Duodenal mucosa (tissue), 2 donors: ENCODE results near the gene NAMPT.
"Not testable (repeated sequence)": the region's sequence is repeated elsewhere in the genome, so short reads cannot be mapped to it uniquely, and the experiment has no call there.

ENCODE experiments used
- H3K27ac ChIP-seq: one replicate; pipeline ENCODE4 v1.7.0; 2013; ENCODE audit warnings: low read depth, low read length
- H3K27me3 ChIP-seq, 2 donors: one replicate each; pipeline ENCODE4 v1.7.0; 2013; ENCODE audit warnings: low read length in 2 of 2, control low read depth in 1 of 2; ENCODE audit not compliant: insufficient read depth in 2 of 2, control insufficient read depth in 1 of 2
- H3K36me3 ChIP-seq, 2 donors: one replicate each; pipeline ENCODE4 v1.7.0; 2013; ENCODE audit warnings: low read length in 2 of 2, control low read depth in 1 of 2; ENCODE audit not compliant: insufficient read depth in 2 of 2, control insufficient read depth in 1 of 2
- H3K4me1 ChIP-seq, 2 donors: one replicate each; pipeline ENCODE4 v1.7.0; 2013; ENCODE audit warnings: low read length in 2 of 2, control low read depth in 1 of 2; ENCODE audit not compliant: insufficient read depth in 2 of 2, control insufficient read depth in 1 of 2
- H3K4me3 ChIP-seq, 2 donors: one replicate each; pipeline ENCODE4 v1.7.0; 2013; ENCODE audit warnings: low read length in 2 of 2, low read depth in 1 of 2
- H3K9ac ChIP-seq, 2 donors: one replicate each; pipeline ENCODE4 v1.7.0; 2013; ENCODE audit warnings: low read length in 2 of 2, low read depth in 1 of 2
- H3K9me3 ChIP-seq, 2 donors: one replicate each; pipeline ENCODE4 v1.7.0; 2013; ENCODE audit warnings: low read length in 2 of 2, control low read depth in 1 of 2; ENCODE audit not compliant: control insufficient read depth in 1 of 2

The NAMPT gene

DNA sequence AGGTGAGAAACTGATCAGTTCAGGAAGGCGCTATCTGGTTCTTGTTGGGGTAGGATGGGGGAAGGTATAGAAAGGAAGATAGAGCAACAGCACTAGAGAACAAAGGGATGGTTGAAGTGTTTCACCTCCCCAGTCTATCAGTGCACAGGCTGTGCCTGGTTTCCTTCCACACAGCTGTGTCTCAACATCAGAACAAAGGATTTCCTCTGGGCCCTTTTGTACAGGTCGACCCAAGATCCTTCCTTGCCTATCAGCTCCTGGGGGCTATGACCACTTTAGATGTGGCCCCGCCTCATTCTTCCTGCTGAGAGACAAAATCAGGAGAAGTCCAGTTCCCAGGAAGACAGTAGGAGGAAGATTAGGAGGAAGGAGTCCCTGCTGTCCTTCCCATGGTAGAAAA, 65.6 kb downstream of the NAMPT start:
- no peaks in the 10 kb centered on the region for H3K27me3 ChIP-seq
- H3K4me1 ChIP-seq: peaks cover 11 to 12% of the 10 kb centered on the region in 2 donors
- no peaks in the 10 kb centered on the region for H3K9me3 ChIP-seq
- no peak overlapping the region for H3K4me3 ChIP-seq
- H3K9ac ChIP-seq: no peak overlapping the region
- H3K27ac ChIP-seq: no peak overlapping the region
- H3K36me3 ChIP-seq: no peaks in the 10 kb centered on the region

DNA sequence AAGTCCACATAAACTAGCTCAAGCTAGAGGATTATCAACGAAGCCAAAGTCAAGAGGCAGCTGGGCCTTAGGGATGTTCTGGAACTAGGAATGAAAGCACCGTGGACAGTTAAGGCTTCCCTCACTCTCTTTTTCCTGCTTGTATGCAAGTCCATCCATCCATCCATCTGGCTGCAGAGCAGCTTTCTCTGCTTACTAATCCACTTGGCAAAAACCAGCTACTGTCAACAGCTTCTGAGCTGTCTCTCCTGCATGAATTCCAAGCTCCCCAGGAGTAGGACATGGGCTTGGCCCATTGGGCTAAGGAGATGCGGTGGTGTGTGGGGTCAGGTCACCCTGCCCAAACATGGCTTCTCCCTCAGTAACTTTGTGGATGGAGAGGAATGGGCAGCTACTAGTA, 66.2 kb downstream of the NAMPT start:
- no peak overlapping the region for H3K27ac ChIP-seq
- H3K9me3 ChIP-seq: no peaks in the 10 kb centered on the region
- no peaks in the 10 kb centered on the region for H3K36me3 ChIP-seq
- H3K4me1 ChIP-seq: peaks cover 11 to 12% of the 10 kb centered on the region in 2 donors
- H3K4me3 ChIP-seq: no peak overlapping the region
- no peak overlapping the region for H3K9ac ChIP-seq
- H3K27me3 ChIP-seq: no peaks in the 10 kb centered on the region

DNA sequence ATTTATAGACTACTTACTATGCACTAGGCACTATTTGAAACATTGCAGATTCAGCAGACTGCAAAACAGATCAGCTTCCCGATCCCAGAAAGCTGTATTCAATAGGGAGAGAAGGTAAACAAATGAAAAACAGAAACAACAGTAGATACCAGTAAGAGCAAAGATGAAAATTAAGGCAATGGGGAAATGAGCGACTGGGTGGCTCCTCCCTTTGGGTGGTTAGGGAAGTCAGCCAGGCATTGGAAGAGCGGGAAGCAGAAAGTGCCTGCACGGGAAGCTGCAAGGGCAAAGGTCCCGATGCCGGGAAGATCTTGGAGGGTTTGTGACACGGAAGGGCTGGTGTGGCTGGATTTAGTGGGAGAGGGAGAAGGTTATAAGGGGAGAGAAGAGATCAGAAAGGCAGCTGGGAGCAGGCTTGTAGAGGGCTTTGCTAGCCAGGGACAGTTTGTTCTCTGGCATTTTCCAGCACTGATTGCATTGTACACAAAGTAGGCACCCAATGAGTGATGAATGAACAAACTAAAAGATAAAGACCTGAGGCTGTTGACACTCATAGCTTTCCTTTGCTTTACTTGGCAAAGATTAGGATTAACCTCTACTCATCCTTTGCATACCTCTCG, 67.8 kb downstream of the NAMPT start:
- Histone ChIP-seq H3K4me3 (peak overlapping the region; percentile 28 to 31), H3K27me3 (no peaks in the 10 kb centered on the region), H3K4me1 (peaks cover 11 to 12% of the 10 kb centered on the region in 2 donors), H3K9ac (no peak overlapping the region), H3K27ac (no peak overlapping the region), H3K9me3 (no peaks in the 10 kb centered on the region), H3K36me3 (no peaks in the 10 kb centered on the region)

DNA sequence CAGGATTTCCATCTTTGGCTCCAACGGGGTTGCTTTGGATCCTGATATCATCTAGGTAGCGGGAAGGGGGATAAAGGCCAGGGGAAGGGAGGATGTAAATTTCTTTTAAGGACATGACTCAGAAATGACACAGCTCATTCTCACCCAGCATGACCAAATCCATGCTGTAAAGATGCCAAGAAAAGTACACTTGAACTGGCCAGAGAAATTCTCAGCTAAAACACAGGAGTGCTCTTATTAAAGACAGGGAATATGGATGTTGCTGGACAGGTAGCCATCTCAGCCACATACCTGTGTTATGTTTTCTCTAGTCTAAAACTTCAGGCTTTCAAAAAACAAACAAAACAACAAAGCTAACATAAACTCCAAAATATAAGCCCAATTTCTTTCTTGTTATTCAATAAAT, 68.3 kb downstream of the NAMPT start:
- Histone ChIP-seq H3K9me3 (no peaks in the 10 kb centered on the region), H3K27ac (no peak overlapping the region), H3K4me3 (peak overlapping the region in 1 of 2 donors; percentile 28)

DNA sequence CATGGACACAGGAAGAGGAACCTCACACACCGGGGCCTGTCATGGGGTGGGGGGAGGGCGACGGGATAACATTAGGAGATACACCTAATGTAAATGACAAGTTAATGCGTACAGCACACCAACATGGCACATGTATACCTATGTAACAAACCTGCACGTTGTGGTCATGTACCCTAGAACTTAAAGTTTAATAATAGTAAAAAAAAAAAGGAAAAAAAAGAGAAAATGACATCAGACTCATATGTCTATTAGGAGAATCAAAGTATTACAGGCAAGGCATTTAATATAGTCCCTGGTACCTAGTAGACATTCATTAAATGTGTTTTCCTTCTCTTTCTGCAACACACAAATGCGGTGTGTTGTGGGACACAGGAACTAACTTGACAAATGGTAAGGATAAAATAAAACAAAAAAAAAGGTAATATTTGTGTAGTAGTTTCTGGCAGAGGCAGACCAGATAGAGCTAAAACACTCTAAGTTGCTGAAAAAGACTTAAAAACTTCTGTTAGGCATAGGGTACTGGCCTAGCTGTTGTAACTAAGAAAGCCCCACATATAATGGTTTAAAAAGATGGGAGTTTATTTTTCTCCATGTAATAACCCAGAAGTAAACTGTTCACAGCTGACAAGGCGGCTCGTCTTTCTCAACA, 68.8 kb downstream of the NAMPT start:
- Histone ChIP-seq H3K9ac (no peak overlapping the region), H3K27me3 (no peaks in the 10 kb centered on the region), H3K4me3 (no peak overlapping the region), H3K36me3 (no peaks in the 10 kb centered on the region), H3K4me1 (peaks cover 11 to 12% of the 10 kb centered on the region in 2 donors), H3K27ac (no peak overlapping the region), H3K9me3 (no peaks in the 10 kb centered on the region)

More for the DNA sequence above, 68.3 kb downstream of the NAMPT start:
- Histone ChIP-seq H3K4me1 (peaks cover 11 to 12% of the 10 kb centered on the region in 2 donors), H3K36me3 (no peaks in the 10 kb centered on the region), H3K27me3 (no peaks in the 10 kb centered on the region), H3K9ac (no peak overlapping the region)

DNA sequence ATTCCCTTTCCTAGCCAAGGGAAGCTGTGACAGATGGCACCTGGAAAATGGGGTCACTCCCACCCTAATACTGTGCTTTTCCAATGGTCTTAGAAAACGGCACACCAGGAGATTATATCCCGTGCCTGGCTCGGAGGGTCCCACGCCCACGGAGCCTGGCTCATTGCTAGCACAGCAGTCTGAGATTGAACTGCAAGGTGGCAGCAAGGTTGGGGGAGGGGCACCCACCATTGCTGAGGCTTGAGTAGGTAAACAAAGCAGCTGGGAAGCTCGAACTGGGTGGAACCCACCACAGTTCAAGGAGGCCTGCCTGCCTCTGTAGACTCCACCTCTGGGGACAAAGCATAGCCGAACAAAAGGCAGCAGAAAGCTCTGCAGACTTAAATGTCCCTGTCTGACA, 75.8 kb downstream of the NAMPT start:
- not testable (repeated sequence) for H3K36me3 ChIP-seq, H3K4me3 ChIP-seq, H3K27me3 ChIP-seq, H3K9ac ChIP-seq, H3K9me3 ChIP-seq, H3K4me1 ChIP-seq, H3K27ac ChIP-seq

DNA sequence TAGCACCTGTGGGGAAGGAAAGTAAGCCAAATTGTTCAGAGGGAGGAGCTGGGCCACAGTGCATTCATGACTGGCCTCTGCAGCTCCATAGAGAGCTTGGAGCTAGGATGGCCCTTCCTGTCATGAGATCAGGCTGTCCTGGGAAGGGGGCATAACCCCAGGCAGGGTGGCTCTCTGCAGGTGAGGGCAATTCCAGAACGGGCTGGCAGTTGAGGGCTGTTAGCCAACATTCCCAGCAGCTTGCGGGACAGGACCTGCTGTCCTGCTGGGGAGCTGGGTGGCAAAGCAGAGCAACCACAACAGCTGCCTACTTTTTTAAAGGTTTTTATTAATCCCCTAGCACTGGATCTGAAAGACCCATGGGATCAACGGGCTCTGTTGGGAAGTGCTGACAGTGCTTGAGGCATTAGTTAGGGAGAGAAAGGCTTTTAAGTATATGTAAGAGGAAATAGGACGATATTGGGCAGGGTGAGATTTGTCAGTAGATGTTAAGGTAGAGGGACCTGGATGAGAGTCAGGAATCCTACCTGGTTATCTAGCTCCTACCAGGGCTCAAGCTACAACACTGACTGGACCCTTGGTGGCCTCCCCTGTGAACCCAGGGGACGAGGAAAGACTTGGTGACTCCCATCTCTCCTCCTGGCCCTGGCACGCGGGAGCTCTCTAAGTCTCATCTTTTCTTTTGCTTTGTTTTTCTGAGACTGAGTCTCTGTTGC, 77.8 kb downstream of the NAMPT start:
- Histone ChIP-seq H3K27ac (no peak overlapping the region), H3K4me3 (no peak overlapping the region), H3K4me1 (no peaks in the 10 kb centered on the region), H3K27me3 (no peaks in the 10 kb centered on the region), H3K36me3 (no peaks in the 10 kb centered on the region), H3K9ac (no peak overlapping the region), H3K9me3 (no peaks in the 10 kb centered on the region)

DNA sequence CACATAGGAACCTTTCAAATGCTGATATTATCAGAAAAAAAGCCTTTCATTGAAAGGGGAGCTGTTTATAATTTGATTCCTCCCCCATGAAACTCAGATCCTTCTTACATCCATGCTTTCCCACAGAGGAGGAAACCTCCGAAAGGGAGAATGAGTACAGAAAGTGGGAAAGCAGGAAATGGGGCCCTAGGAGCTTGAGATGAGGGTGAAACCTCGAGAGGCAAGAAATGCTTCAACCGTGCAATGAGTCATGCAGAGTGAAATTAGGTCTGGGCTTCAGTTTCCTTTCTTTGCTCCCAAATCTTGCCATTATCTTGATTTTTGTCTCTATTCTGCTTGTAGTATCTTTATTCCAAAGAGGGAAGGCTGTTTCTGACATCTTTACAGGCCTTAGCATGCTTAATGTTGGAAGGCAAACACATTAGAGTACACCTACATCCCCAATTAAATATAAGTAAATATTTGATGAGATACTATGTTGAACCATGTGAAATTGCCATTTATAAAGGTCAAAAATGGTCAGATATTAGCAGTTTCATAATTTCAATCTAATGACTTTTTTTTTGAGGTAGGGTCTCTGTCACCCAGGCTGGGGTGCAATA, 79.1 kb downstream of the NAMPT start:
- Histone ChIP-seq H3K27ac (no peak overlapping the region), H3K4me3 (no peak overlapping the region), H3K9me3 (no peaks in the 10 kb centered on the region), H3K4me1 (no peaks in the 10 kb centered on the region), H3K36me3 (no peaks in the 10 kb centered on the region), H3K9ac (no peak overlapping the region), H3K27me3 (no peaks in the 10 kb centered on the region)

DNA sequence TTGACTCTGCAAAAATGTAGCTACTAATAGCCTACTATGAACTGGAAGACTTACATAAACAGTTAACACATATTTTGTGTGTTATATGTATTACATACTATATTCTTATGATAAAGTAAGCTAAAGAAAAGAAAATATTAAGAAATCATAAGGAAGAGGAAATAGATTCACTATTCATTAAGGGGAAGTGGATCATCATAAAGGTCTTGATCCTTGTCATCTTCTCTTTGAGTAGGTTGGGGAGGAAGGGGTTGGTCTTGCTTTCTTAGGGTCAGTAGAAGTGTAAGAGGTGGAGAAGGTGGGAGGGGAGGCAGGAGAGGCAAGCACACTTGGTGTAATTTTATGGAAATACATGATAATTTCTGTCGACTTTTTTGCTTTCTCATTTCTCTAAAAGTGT, 81.3 kb downstream of the NAMPT start:
- H3K27ac ChIP-seq: no peak overlapping the region
- H3K4me1 ChIP-seq: no peaks in the 10 kb centered on the region

DNA sequence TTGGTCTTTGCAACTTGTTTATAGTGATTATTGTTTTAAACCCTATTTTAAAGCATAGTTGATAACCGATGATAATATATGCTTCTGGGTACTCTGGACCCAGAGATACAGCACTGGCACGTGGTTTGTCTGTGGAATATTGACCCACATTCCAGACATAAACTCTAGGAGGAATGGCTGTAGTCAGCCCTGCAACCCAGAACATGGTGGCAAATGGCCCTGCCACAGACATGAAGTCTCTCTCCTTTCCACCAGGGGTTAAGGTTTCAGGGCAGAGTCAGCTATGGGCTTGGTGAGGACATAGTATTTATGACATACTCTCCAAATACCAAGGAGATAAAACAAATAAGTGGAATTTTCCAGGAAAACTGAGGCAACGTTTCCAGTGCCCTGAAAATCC, 83.6 kb downstream of the NAMPT start:
- no peak overlapping the region for H3K9ac ChIP-seq
- no peaks in the 10 kb centered on the region for H3K27me3 ChIP-seq
- H3K9me3 ChIP-seq: no peaks in the 10 kb centered on the region
- no peak overlapping the region for H3K4me3 ChIP-seq
- no peaks in the 10 kb centered on the region for H3K4me1 ChIP-seq
- no peak overlapping the region for H3K27ac ChIP-seq
- no peaks in the 10 kb centered on the region for H3K36me3 ChIP-seq

More for the DNA sequence above, 81.3 kb downstream of the NAMPT start:
- no peak overlapping the region for H3K9ac ChIP-seq
- H3K4me3 ChIP-seq: no peak overlapping the region
- no peaks in the 10 kb centered on the region for H3K27me3 ChIP-seq
- no peaks in the 10 kb centered on the region for H3K36me3 ChIP-seq
- H3K9me3 ChIP-seq: no peaks in the 10 kb centered on the region
